Liver (tissue), 9 donors: ENCODE measurements around the gene FOXN3. TPM values are rescaled to one million over a fixed set of nuclear protein-coding genes. Genes with fewer than 3 reads are reported as not detected.
"Not testable (repeated sequence)": the region's sequence is repeated elsewhere in the genome, so short reads cannot be mapped to it uniquely, and the experiment has no call there.

Source experiments
- DNase-seq: peaks from one replicate; pipeline ENCODE4 v3.0.0-alpha.2; 2017; ENCODE audit warnings: low spot score
- H3K27ac ChIP-seq, 2 donors: one replicate each; pipeline ENCODE4 v1.7.0; 2013; ENCODE audit warnings: inconsistent platforms in 2 of 2, low read length in 2 of 2, control low read depth in 1 of 2, low read depth in 1 of 2, mild to moderate bottlenecking in 1 of 2
- H3K27me3 ChIP-seq, 4 donors: one replicate each; pipeline versions ENCODE4 v1.6.1 to v1.7.0; 2013; ENCODE audit warnings: low read length in 3 of 4, inconsistent platforms in 1 of 4, mild to moderate bottlenecking in 1 of 4, moderate library complexity in 1 of 4; ENCODE audit not compliant: control insufficient read depth in 4 of 4, insufficient read depth in 4 of 4
- H3K36me3 ChIP-seq, 4 donors: one replicate each; pipeline versions ENCODE4 v1.6.1 to v1.7.0; 2013; ENCODE audit warnings: low read length in 3 of 4, mild to moderate bottlenecking in 3 of 4, low read depth in 1 of 4, moderate library complexity in 1 of 4; ENCODE audit not compliant: control insufficient read depth in 4 of 4, insufficient read depth in 3 of 4
- H3K4me1 ChIP-seq, 4 donors: one replicate each; pipeline versions ENCODE4 v1.6.1 to v1.7.0; 2013; ENCODE audit warnings: low read length in 3 of 4, mild to moderate bottlenecking in 3 of 4, moderate library complexity in 1 of 4; ENCODE audit not compliant: control insufficient read depth in 4 of 4, insufficient read depth in 4 of 4
- H3K4me3 ChIP-seq, 3 donors: one replicate each; pipeline versions ENCODE4 v1.6.1 to v1.7.0; 2013; ENCODE audit warnings: low read length in 3 of 3, control low read depth in 1 of 3, low read depth in 1 of 3, mild to moderate bottlenecking in 1 of 3
- H3K9ac ChIP-seq, 2 donors: one replicate each; pipeline ENCODE4 v1.7.0; 2013; ENCODE audit warnings: low read length in 2 of 2, mild to moderate bottlenecking in 2 of 2, moderate library complexity in 2 of 2, control low read depth in 1 of 2, low read depth in 1 of 2
- H3K9me3 ChIP-seq, 4 donors: one replicate each; pipeline versions ENCODE4 v1.6.1 to v1.7.0; 2013; ENCODE audit warnings: low read length in 3 of 4; ENCODE audit not compliant: control insufficient read depth in 4 of 4
- EGR1 ChIP-seq, 2 donors: IDR thresholded peaks; 2 replicates each; pipeline ENCODE4 v1.6.1; 2016 to 2018; ENCODE audit warnings: antibody characterized with exemption in 2 of 2, low read depth in 2 of 2
- FOXA1 ChIP-seq: IDR thresholded peaks from 2 replicates; pipeline ENCODE4 v1.6.1; 2016; ENCODE audit warnings: antibody characterized with exemption
- FOXA2 ChIP-seq: IDR thresholded peaks from 2 replicates; pipeline ENCODE4 v1.6.1; 2016; ENCODE audit warnings: antibody characterized with exemption
- GABPA ChIP-seq, 2 donors: IDR thresholded peaks in 1 of 2; conservative IDR thresholded peaks in 1 of 2; 2 replicates each; pipeline ENCODE4 v1.6.1; 2016; ENCODE audit warnings: antibody characterized with exemption in 2 of 2, mild to moderate bottlenecking in 1 of 2, moderate library complexity in 1 of 2
- HNF4A ChIP-seq, 2 donors: conservative IDR thresholded peaks; 2 replicates each; pipeline ENCODE4 v1.6.1; 2016; ENCODE audit warnings: antibody characterized with exemption in 2 of 2, mild to moderate bottlenecking in 2 of 2
- HNF4G ChIP-seq: IDR thresholded peaks from 2 replicates; pipeline ENCODE4 v1.6.1; 2016; ENCODE audit warnings: antibody characterized with exemption
- JUND ChIP-seq, 2 donors: IDR thresholded peaks; 2 replicates each; pipeline ENCODE4 v1.6.1; 2016; ENCODE audit warnings: antibody characterized with exemption in 2 of 2
- NR2F2 ChIP-seq: IDR thresholded peaks from 2 replicates; pipeline ENCODE4 v1.6.1; 2016; ENCODE audit warnings: antibody characterized with exemption
- RXRA ChIP-seq, 2 donors: IDR thresholded peaks; 2 replicates each; pipeline ENCODE4 v1.6.1; 2017 to 2018; ENCODE audit warnings: antibody characterized with exemption in 2 of 2, mild to moderate bottlenecking in 1 of 2
- SP1 ChIP-seq: IDR thresholded peaks from 2 replicates; pipeline ENCODE4 v1.6.1; 2018; ENCODE audit warnings: antibody characterized with exemption, mild to moderate bottlenecking
- TAF1 ChIP-seq: conservative IDR thresholded peaks from 2 replicates; pipeline ENCODE4 v1.6.1; 2016; ENCODE audit warnings: antibody characterized with exemption, mild to moderate bottlenecking
- YY1 ChIP-seq: IDR thresholded peaks from 2 replicates; pipeline ENCODE4 v1.6.1; 2016; ENCODE audit warnings: antibody characterized with exemption, mild to moderate bottlenecking
- WGBS: extraction: QIAGEN DNeasy Blood & Tissue Kit; methylation state at CpG from one replicate; pipeline ENCODE4 v1.1.7; 2013; 5-methylcytosine and 5-hydroxymethylcytosine counted together
- polyA plus RNA-seq, 2 donors: library from polyadenylated mRNA; stranded (reverse) in 1 of 2; unstranded in 1 of 2; fragments of 200-250 nt in 1 of 2; fragments of >200 nt in 1 of 2; fragmentation: Nextera tagmentation in 1 of 2; extraction: Ambion mirVana in 1 of 2; gene quantifications; one replicate each; pipeline versions ENCODE4 v1.2.1 to v1.2.3, GENCODE V29; 2013 to 2015
- total RNA-seq, 2 donors: library from RNA; depleted of rRNA; stranded (reverse); fragments of >200 nt; gene quantifications; one replicate each; pipeline ENCODE4 v1.2.3, GENCODE V29; 2014
- TF ChIP-seq, protein P1 (sequence below): IDR thresholded peaks from 2 replicates; pipeline ENCODE4 v1.6.1; 2016; ENCODE audit warnings: antibody characterized with exemption
- TF ChIP-seq, protein P2 (sequence below): IDR thresholded peaks from 2 replicates; pipeline ENCODE4 v1.6.1; 2016; ENCODE audit warnings: antibody characterized with exemption
- donor health status: healthy.
- donor health status: healthy.
- donor health status: healthy.
- donor health status: healthy.
- donor health status: healthy.

The FOXN3 gene
- total and polyA plus RNA-seq, 4 donors, result 17.8 to 44.8 (median 35.3) TPM

DNA sequence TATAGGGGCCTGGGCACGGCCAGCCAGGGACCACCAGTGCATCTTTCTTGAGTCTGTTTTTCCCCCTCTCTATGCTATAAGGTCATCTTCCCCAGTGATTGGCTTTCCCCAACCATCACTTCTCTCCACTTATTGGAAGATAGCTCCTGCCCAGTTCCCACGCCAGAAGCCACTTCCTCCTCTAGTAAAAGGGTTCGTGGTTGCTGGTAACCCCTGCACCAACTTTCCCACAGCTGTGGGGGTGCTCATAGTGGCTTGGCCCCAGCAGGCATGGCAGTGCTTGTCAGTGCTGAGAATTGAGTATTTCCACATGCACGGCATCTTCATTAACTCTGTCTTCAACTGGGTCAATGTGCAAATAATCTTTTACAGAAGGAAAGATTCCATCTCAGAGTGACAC lies 215.4 kb downstream of the FOXN3 start:
- Histone ChIP-seq H3K4me3 (no peak overlapping the region), H3K9me3 (no peaks in the 10 kb centered on the region), H3K27me3 (no peaks in the 10 kb centered on the region), H3K9ac (no peak overlapping the region), H3K27ac (no peak overlapping the region), H3K36me3 (peaks cover 0 to 1% (median 0%) of the 10 kb centered on the region in 4 donors), H3K4me1 (no peaks in the 10 kb centered on the region)
- WGBS, result 91% methylated on average over 4 of the region's 4 CpGs
- no peak for DNase-seq
- TF ChIP-seq TAF1, result no peak
- TF ChIP-seq EGR1 (IDR thresholded peaks at IDR 0.05; ENCODE audit: low read depth in 2 of 2), result no peak
- TF ChIP-seq SP1, result no peak
- no peak for TF ChIP-seq JUND (IDR thresholded peaks at IDR 0.05)
- TF ChIP-seq, protein P1, sequence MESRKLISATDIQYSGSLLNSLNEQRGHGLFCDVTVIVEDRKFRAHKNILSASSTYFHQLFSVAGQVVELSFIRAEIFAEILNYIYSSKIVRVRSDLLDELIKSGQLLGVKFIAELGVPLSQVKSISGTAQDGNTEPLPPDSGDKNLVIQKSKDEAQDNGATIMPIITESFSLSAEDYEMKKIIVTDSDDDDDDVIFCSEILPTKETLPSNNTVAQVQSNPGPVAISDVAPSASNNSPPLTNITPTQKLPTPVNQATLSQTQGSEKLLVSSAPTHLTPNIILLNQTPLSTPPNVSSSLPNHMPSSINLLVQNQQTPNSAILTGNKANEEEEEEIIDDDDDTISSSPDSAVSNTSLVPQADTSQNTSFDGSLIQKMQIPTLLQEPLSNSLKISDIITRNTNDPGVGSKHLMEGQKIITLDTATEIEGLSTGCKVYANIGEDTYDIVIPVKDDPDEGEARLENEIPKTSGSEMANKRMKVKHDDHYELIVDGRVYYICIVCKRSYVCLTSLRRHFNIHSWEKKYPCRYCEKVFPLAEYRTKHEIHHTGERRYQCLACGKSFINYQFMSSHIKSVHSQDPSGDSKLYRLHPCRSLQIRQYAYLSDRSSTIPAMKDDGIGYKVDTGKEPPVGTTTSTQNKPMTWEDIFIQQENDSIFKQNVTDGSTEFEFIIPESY, result no peak
- TF ChIP-seq HNF4G, result no peak
- no peak for TF ChIP-seq FOXA2
- TF ChIP-seq YY1, result no peak
- no peak for TF ChIP-seq GABPA (IDR thresholded peaks at IDR 0.05 in 1 of 2, conservative IDR thresholded peaks at IDR 0.05 in 1 of 2)
- TF ChIP-seq, protein P2, sequence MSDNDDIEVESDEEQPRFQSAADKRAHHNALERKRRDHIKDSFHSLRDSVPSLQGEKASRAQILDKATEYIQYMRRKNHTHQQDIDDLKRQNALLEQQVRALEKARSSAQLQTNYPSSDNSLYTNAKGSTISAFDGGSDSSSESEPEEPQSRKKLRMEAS, result no peak
- TF ChIP-seq FOXA1, result no peak

DNA sequence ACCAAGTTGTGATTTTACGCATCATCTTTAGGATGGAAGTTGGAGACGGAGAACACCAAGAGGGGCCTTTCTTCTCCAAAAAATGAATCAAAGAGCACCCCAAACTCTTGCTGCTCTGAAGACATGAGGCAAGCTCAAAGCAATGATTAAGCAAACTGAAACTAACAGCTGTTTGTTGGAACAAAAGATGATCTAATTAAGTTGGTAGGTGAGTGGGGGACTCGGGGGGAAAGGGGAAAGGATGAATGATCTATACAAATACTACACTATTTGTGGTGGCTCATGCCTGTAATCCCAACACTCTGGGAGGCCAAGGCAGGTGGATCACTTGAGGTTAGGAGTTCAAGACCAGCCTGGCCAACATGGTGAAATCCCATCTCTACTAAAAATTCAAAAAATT lies 217.7 kb downstream of the FOXN3 start:
- not testable (repeated sequence) for H3K9ac ChIP-seq, H3K4me3 ChIP-seq, DNase-seq, H3K27me3 ChIP-seq, H3K27ac ChIP-seq, H3K9me3 ChIP-seq, H3K36me3 ChIP-seq, H3K4me1 ChIP-seq
- WGBS, result 93% methylated on average over 3 of the region's 3 CpGs

DNA sequence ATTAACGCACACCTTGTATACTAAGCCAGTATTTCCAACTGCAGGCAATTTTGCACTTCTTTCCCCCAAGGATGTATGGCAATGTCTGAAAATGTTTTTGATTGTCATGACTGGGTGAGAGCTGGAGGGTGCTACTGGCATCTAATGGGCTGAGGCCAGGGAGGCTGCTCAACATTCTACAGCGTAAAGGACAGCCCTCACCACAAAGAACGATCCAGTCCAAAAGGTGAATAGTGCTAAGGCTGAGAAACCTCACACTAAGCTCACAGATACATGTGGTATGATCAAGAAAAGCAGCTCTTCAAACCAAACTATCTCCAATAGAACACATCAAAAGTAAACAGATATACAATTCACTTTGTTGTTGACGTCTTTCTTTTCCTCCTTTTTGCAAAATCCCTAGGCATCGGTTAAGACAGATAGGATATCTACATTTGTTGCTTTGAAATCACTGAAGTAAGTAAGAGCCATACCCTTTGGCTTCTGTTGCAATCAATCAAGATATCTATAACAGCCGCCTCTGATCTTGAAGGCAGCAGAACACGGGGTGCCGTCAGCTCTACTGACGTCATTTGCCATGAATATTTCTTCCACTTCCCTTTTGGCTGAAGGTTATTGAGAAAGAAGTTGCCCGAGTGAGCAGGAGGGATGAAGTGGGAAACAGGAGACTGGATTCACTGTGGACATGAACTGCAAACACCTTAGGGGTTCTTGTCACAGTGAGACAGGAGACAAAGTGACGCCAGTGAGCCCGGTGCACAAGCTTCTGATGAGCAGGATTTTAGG lies 218.3 kb downstream of the FOXN3 start:
- H3K27me3 ChIP-seq, result no peaks in the 10 kb centered on the region
- no peaks in the 10 kb centered on the region for H3K4me1 ChIP-seq
- no peak for TF ChIP-seq FOXA2
- no peak for TF ChIP-seq NR2F2
- TF ChIP-seq, protein P2, result no peak
- TF ChIP-seq RXRA (IDR thresholded peaks at IDR 0.05), result no peak
- TF ChIP-seq FOXA1, result no peak
- no peak for TF ChIP-seq GABPA (IDR thresholded peaks at IDR 0.05 in 1 of 2, conservative IDR thresholded peaks at IDR 0.05 in 1 of 2)
- TF ChIP-seq TAF1, result no peak
- no peak for TF ChIP-seq HNF4A (conservative IDR thresholded peaks at IDR 0.05)
- no peak for TF ChIP-seq JUND (IDR thresholded peaks at IDR 0.05)
- no peak for TF ChIP-seq HNF4G
- no peak for TF ChIP-seq YY1
- no peak overlapping the region for H3K9ac ChIP-seq
- H3K36me3 ChIP-seq, result peaks cover 0 to 1% (median 0%) of the 10 kb centered on the region in 4 donors
- H3K4me3 ChIP-seq, result no peak overlapping the region
- no peaks in the 10 kb centered on the region for H3K9me3 ChIP-seq
- 86% methylated on average over 12 of the region's 12 CpGs for WGBS
- no peak for DNase-seq
- no peak overlapping the region for H3K27ac ChIP-seq
